Measurements from ENCODE around the gene JAG2.

Gene JAG2

GRCh38 chr14:105149146-105149781 lies 19.3 kb downstream of the JAG2 start:
- DNase-seq, result no peak

GRCh38 chr14:105148604-105149145 lies 19.9 kb downstream of the JAG2 start:
- DNase-seq, result no peak

GRCh38 chr14:105147671-105148603 lies 20.6 kb downstream of the JAG2 start:
- peak; percentile 45 for DNase-seq

- peak; percentile 53 for DNase-seq
Observed at GRCh38 chr14:105146976-105147635, 21.5 kb downstream of the JAG2 start.

GRCh38 chr14:105146181-105146975 lies 22.2 kb downstream of the JAG2 start:
- peak; percentile 52 for DNase-seq

GRCh38 chr14:105145381-105146180 lies 23.0 kb downstream of the JAG2 start:
- peak; percentile 58 for DNase-seq

- peak; percentile 58 for DNase-seq
Observed at GRCh38 chr14:105144666-105145380, 23.8 kb downstream of the JAG2 start.

- DNase-seq, result no peak
Observed at GRCh38 chr14:105144026-105144665, 24.4 kb downstream of the JAG2 start.

- DNase-seq, result peak; percentile 54
Observed at GRCh38 chr14:105143451-105144025, 25.0 kb downstream of the JAG2 start.

GRCh38 chr14:105142651-105143450 lies 25.7 kb downstream of the JAG2 start:
- peak; percentile 52 for DNase-seq

GRCh38 chr14:105141486-105142281 lies 26.9 kb downstream of the JAG2 start:
- peak; percentile 53 for DNase-seq

GRCh38 chr14:105141026-105141425 lies 27.6 kb downstream of the JAG2 start:
- DNase-seq, result peak; percentile 50

- peak; percentile 57 for DNase-seq
Observed at GRCh38 chr14:105140581-105140980, 28.0 kb downstream of the JAG2 start.

- DNase-seq, result peak; percentile 50
Observed at GRCh38 chr14:105139831-105140239, 28.7 kb downstream of the JAG2 start.

GRCh38 chr14:105139212-105139825 lies 29.3 kb downstream of the JAG2 start:
- DNase-seq, result peak; percentile 50

- peak; percentile 28 for DNase-seq
Observed at GRCh38 chr14:105138551-105139111, 29.9 kb downstream of the JAG2 start.

- DNase-seq, result peak; percentile 54
Observed at GRCh38 chr14:105138021-105138541, 30.5 kb downstream of the JAG2 start.

Data from activated effector memory CD4-positive, alpha-beta T cell treated with anti-CD3 and anti-CD28 coated beads, Interleukin-2, amount 50 U/mL, for 16 hours (primary cell).